ENCODE results near the gene MYL12B.
A peak's percentile ranks its signal among the peaks of the same experiment; 100 is the strongest.

MYL12B gene

GRCh38 chr18:3235846-3236245, 26.1 kb upstream of the MYL12B start:
- DNase-seq (ENCODE audit: low spot score) = no peak

GRCh38 chr18:3236470-3236869, 25.5 kb upstream of the MYL12B start:
- DNase-seq (ENCODE audit: low spot score) = no peak

- no peak for DNase-seq (ENCODE audit: low spot score)
Measured at GRCh38 chr18:3238742-3239141, 23.2 kb upstream of the MYL12B start.

GRCh38 chr18:3245185-3245564, 16.8 kb upstream of the MYL12B start:
- no peak for DNase-seq (ENCODE audit: low spot score)

GRCh38 chr18:3245853-3246634, 15.9 kb upstream of the MYL12B start:
- peak; percentile 91 for DNase-seq (ENCODE audit: low spot score)

- no peak for DNase-seq (ENCODE audit: low spot score)
Measured at GRCh38 chr18:3246635-3247239, 15.2 kb upstream of the MYL12B start.

- DNase-seq (ENCODE audit: low spot score) = peak; percentile 97
Measured at GRCh38 chr18:3247240-3248061, 14.5 kb upstream of the MYL12B start, which contains the start of gene MYL12A. Gene MYL12A, plus strand, starts transcription at chr18:3247801. Its CDS starts 5,447 bp downstream, at chr18:3253248.

GRCh38 chr18:3248062-3248657, 13.8 kb upstream of the MYL12B start:
- DNase-seq (ENCODE audit: low spot score) = peak; percentile 38

- peak; percentile 32 for DNase-seq (ENCODE audit: low spot score)
Measured at GRCh38 chr18:3248658-3249359, 13.1 kb upstream of the MYL12B start.

GRCh38 chr18:3250237-3251107, 11.5 kb upstream of the MYL12B start:
- DNase-seq (ENCODE audit: low spot score) = no peak

- DNase-seq (ENCODE audit: low spot score) = no peak
Measured at GRCh38 chr18:3251249-3251962, 10.5 kb upstream of the MYL12B start.

GRCh38 chr18:3251963-3252277, 10.0 kb upstream of the MYL12B start:
- DNase-seq (ENCODE audit: low spot score) = no peak

GRCh38 chr18:3252843-3253242, 9.1 kb upstream of the MYL12B start:
- no peak for DNase-seq (ENCODE audit: low spot score)

GRCh38 chr18:3254725-3255124, 7.2 kb upstream of the MYL12B start:
- no peak for DNase-seq (ENCODE audit: low spot score)

- DNase-seq (ENCODE audit: low spot score) = no peak
Measured at GRCh38 chr18:3255611-3256165, 6.2 kb upstream of the MYL12B start.

- no peak for DNase-seq (ENCODE audit: low spot score)
Measured at GRCh38 chr18:3256693-3257626, 5.0 kb upstream of the MYL12B start.

GRCh38 chr18:3257627-3258120, 4.3 kb upstream of the MYL12B start:
- DNase-seq (ENCODE audit: low spot score) = no peak

- DNase-seq (ENCODE audit: low spot score) = no peak
Measured at GRCh38 chr18:3260995-3261372, 949 bp upstream of the MYL12B start.
